Measurements from ENCODE around the gene MYO1D. TPM values are rescaled to one million over a fixed set of nuclear protein-coding genes. Genes with fewer than 3 reads are reported as not detected.

MYO1D gene
- total RNA-seq, 2 donors from 2014 or later = 42.9 to 43.7 TPM

DNA sequence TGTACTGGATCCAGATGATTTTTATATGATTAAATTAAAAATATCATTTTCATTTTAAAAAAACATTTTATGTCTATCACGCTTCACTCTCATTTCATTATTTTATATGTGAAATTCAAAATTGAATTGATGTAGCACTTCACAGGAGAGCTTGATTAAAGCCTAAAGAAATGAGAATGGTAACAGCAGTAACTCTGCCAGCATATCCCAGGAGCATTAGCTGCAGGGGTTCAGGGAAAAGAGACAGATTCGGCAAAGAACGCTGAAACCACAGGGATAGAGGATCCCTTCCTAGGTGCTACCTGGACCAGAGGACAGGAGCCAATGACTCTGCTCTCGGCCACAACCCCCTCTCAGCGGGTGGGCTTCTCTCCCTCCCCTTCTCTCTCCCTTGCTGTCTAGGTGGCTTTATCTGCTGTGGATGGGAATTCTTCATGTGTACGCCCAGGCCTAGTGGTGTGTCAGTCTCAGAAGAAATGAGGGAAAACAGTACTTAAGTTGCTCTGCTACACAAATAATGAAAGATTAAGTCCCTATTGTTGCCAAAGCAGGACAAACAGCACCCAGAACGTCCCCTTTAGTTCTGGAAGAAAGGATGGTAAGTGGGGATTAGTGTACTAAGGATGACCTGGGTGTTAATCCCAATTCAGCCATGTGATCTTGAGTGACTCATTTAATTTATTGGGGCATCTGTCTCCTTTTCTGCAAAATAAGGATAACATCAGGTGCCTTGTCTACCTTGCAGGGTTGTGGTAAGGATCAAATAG, 266.9 kb downstream of the MYO1D start:
- no peaks in the 10 kb centered on the region for H3K4me1 ChIP-seq (ENCODE audit: control insufficient read depth, insufficient read depth, low read length)
- H3K27me3 Mint-ChIP-seq (ENCODE audit: insufficient read depth) = no peaks in the 10 kb centered on the region
- H3K9me3 Mint-ChIP-seq = peaks cover 5% of the 10 kb centered on the region
- no peak overlapping the region for H3K4me3 ChIP-seq (ENCODE audit: low read length)
- H3K4me3 Mint-ChIP-seq = no peak overlapping the region
- peaks cover 14% of the 10 kb centered on the region for H3K36me3 Mint-ChIP-seq (ENCODE audit: low read depth)
- 50 to 51% methylated on average over 4 to 6 of the region's 7 CpGs for WGBS, 2 experiments (ENCODE audit: insufficient coverage in 1 of 2, insufficient read length in 1 of 2)
- peak overlapping the region; percentile 49 for H3K27ac Mint-ChIP-seq
- H3K27ac ChIP-seq (ENCODE audit: low read depth, low read length) = no peak overlapping the region
- H3K4me1 Mint-ChIP-seq = peaks cover 17% of the 10 kb centered on the region
- no peaks in the 10 kb centered on the region for H3K27me3 ChIP-seq (ENCODE audit: control insufficient read depth, insufficient read depth, low read length, poor library complexity, severe bottlenecking)
- H3K9me3 ChIP-seq (ENCODE audit: control insufficient read depth, low read length) = peaks cover 9% of the 10 kb centered on the region
- TF ChIP-seq, protein P1, sequence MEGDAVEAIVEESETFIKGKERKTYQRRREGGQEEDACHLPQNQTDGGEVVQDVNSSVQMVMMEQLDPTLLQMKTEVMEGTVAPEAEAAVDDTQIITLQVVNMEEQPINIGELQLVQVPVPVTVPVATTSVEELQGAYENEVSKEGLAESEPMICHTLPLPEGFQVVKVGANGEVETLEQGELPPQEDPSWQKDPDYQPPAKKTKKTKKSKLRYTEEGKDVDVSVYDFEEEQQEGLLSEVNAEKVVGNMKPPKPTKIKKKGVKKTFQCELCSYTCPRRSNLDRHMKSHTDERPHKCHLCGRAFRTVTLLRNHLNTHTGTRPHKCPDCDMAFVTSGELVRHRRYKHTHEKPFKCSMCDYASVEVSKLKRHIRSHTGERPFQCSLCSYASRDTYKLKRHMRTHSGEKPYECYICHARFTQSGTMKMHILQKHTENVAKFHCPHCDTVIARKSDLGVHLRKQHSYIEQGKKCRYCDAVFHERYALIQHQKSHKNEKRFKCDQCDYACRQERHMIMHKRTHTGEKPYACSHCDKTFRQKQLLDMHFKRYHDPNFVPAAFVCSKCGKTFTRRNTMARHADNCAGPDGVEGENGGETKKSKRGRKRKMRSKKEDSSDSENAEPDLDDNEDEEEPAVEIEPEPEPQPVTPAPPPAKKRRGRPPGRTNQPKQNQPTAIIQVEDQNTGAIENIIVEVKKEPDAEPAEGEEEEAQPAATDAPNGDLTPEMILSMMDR (conservative IDR thresholded peaks at IDR 0.05) = no peak
- H3K36me3 ChIP-seq (ENCODE audit: control insufficient read depth, insufficient read depth, low read length) = no peaks in the 10 kb centered on the region
- no peak overlapping the region for H3K9ac ChIP-seq (ENCODE audit: extremely low read depth, low read length, poor library complexity, severe bottlenecking)
- peak; percentile 85 for DNase-seq

DNA sequence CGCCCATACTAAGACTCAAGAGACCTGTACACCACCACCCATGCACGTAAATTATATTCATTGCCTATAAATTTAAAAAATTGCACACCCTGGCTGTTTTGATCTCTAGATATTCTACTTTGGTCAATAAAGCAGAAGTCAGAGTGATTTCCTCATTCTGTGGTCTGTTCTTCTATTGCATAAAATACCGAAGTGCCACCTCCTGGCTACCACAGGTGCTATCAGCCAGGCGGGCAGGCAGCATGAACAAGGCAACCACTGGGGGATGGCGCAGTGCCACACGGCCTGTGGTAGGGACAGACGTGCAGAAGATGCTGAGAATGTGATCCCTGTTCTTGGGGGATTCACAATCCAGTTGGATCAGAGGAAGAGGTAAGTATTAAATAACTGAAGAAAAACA, 267.8 kb downstream of the MYO1D start:
- no peak for DNase-seq
- H3K9me3 ChIP-seq (ENCODE audit: control insufficient read depth, low read length) = peaks cover 9% of the 10 kb centered on the region
- 92 to 94% methylated on average over 4 to 7 of the region's 7 CpGs for WGBS, 2 experiments (ENCODE audit: insufficient coverage in 1 of 2, insufficient read length in 1 of 2)
- H3K9me3 Mint-ChIP-seq = peaks cover 5% of the 10 kb centered on the region
- no peak overlapping the region for H3K9ac ChIP-seq (ENCODE audit: extremely low read depth, low read length, poor library complexity, severe bottlenecking)
- no peak overlapping the region for H3K27ac ChIP-seq (ENCODE audit: low read depth, low read length)
- no peak overlapping the region for H3K27ac Mint-ChIP-seq
- TF ChIP-seq, protein P1 (conservative IDR thresholded peaks at IDR 0.05) = peak; percentile 36
- no peaks in the 10 kb centered on the region for H3K27me3 ChIP-seq (ENCODE audit: control insufficient read depth, insufficient read depth, low read length, poor library complexity, severe bottlenecking)
- H3K4me3 ChIP-seq (ENCODE audit: low read length) = no peak overlapping the region
- H3K36me3 ChIP-seq (ENCODE audit: control insufficient read depth, insufficient read depth, low read length) = peaks cover 6% of the 10 kb centered on the region
- no peak overlapping the region for H3K4me3 Mint-ChIP-seq
- peaks cover 24% of the 10 kb centered on the region for H3K36me3 Mint-ChIP-seq (ENCODE audit: low read depth)
- no peaks in the 10 kb centered on the region for H3K27me3 Mint-ChIP-seq (ENCODE audit: insufficient read depth)
- H3K4me1 ChIP-seq (ENCODE audit: control insufficient read depth, insufficient read depth, low read length) = no peaks in the 10 kb centered on the region
- H3K4me1 Mint-ChIP-seq = peaks cover 17% of the 10 kb centered on the region

DNA sequence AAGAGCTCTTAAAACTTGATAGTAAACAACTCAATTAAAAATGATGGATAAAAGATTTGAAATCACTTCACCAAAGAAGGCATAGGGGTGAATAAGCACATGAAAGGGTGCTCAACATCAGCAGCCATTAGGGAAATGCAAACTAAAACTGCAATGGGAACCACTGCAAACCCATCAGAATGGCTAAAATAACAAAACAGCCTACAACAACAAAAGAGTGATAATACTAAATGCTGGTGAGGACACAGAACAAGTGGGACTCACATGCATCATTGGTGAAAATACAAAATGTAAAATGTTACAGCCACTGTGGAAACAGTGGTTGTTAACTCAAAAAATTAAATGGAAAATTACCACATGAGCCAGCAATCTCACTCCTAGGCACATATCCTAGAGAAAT, 268.7 kb downstream of the MYO1D start:
- H3K27ac ChIP-seq (ENCODE audit: low read depth, low read length) = no peak overlapping the region
- H3K36me3 ChIP-seq (ENCODE audit: control insufficient read depth, insufficient read depth, low read length) = peaks cover 11% of the 10 kb centered on the region
- peaks cover 17% of the 10 kb centered on the region for H3K4me1 Mint-ChIP-seq
- no peaks in the 10 kb centered on the region for H3K27me3 ChIP-seq (ENCODE audit: control insufficient read depth, insufficient read depth, low read length, poor library complexity, severe bottlenecking)
- H3K9me3 ChIP-seq (ENCODE audit: control insufficient read depth, low read length) = peaks cover 9% of the 10 kb centered on the region
- no peak overlapping the region for H3K4me3 Mint-ChIP-seq
- H3K27ac Mint-ChIP-seq = no peak overlapping the region
- H3K4me3 ChIP-seq (ENCODE audit: low read length) = no peak overlapping the region
- TF ChIP-seq, protein P1 (conservative IDR thresholded peaks at IDR 0.05) = no peak
- H3K9me3 Mint-ChIP-seq = peaks cover 5% of the 10 kb centered on the region
- H3K36me3 Mint-ChIP-seq (ENCODE audit: low read depth) = peaks cover 26% of the 10 kb centered on the region
- H3K9ac ChIP-seq (ENCODE audit: extremely low read depth, low read length, poor library complexity, severe bottlenecking) = no peak overlapping the region
- H3K4me1 ChIP-seq (ENCODE audit: control insufficient read depth, insufficient read depth, low read length) = no peaks in the 10 kb centered on the region
- no peaks in the 10 kb centered on the region for H3K27me3 Mint-ChIP-seq (ENCODE audit: insufficient read depth)
- no peak for DNase-seq
